Measurements from ENCODE around the gene ATP6V0C.

The ATP6V0C gene

DNA sequence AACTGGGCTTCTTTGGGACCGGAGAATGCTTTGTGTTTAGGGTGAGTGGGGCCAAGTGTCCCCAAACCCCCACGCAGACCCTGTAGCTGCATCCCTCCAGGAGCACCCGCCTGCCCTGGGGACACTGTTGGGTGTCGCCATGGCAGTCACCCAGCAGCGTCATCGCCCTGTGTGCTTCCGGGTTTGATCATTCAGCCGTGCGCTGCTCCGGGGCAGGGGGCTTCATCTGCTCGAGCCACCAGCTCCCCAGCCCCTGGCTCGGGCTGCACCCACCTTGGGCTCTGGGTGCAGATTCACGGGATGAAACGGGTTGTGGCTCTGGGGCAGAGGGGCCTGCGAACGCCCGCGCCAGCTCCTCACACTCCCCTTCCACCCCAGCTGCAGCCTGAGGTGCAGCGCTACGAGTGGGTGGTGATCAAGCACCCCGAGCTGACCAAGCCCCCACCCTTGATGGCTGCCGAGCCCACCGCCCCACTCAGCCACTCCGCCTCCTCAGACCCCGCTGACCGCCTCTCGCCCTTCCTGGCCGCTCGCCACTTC is 13.8 kb upstream of the ATP6V0C start:
- Histone ChIP-seq H3K4me2 (ENCODE audit: insufficient read depth, low read length, poor library complexity, severe bottlenecking) (no peak overlapping the region), H3K36me3 (replicated peaks in 1 of 2; ENCODE audit: control insufficient read depth in 2 of 2, insufficient read depth in 2 of 2, low read length in 2 of 2) (peaks cover 20 to 37% of the 10 kb centered on the region in 2 donors), H3K23ac (ENCODE audit: low read depth, low read length, poor library complexity) (peak overlapping the region; percentile 89), H2BK12ac (ENCODE audit: low read length) (peak overlapping the region; percentile 22), H3K27ac (replicated peaks; ENCODE audit: low read length) (no peak overlapping the region), H4K91ac (ENCODE audit: low read depth, low read length, poor library complexity) (no peak overlapping the region), H2AFZ (ENCODE audit: low read length) (no peak overlapping the region), H2BK120ac (ENCODE audit: low read depth, low read length) (no peak overlapping the region), H3K14ac (ENCODE audit: low read length) (no peak overlapping the region), H3K4ac (ENCODE audit: low read length) (no peak overlapping the region), H2BK5ac (ENCODE audit: low read length) (peak overlapping the region; percentile 66), H3K4me3 (ENCODE audit: low read length in 2 of 2) (no peak overlapping the region), H2AK5ac (ENCODE audit: low read depth, low read length) (peak overlapping the region; percentile 100), H3K9ac (ENCODE audit: low read depth, low read length, poor library complexity) (no peak overlapping the region), H2BK15ac (ENCODE audit: low read length) (no peak overlapping the region), H3K4me1 (ENCODE audit: control insufficient read depth in 2 of 2, insufficient read depth in 1 of 2, low read depth in 1 of 2, low read length in 2 of 2) (peaks cover 9% of the 10 kb centered on the region in 2 donors), H3K27me3 (ENCODE audit: control insufficient read depth in 3 of 3, insufficient read depth in 3 of 3, low read depth in 1 of 3, low read length in 3 of 3) (no peaks in the 10 kb centered on the region), H3K9me3 (replicated peaks in 1 of 2; ENCODE audit: control insufficient read depth in 2 of 2, insufficient read depth in 1 of 2, low read depth in 1 of 2, low read length in 2 of 2) (peaks cover 0 to 4% of the 10 kb centered on the region in 2 donors), H3K18ac (ENCODE audit: low read length) (no peak overlapping the region), H3K79me1 (ENCODE audit: low read depth, low read length) (peaks cover 12% of the 10 kb centered on the region), H4K8ac (ENCODE audit: low read depth, low read length) (peak overlapping the region; percentile 43)
- WGBS, 2 donors (ENCODE audit: extremely low coverage in 2 of 2, insufficient read length in 2 of 2, insufficient replicate concordance in 1 of 2): no CpG with 5 or more reads among the region's 29 CpGs
- DNase-seq (ENCODE audit: low spot score): no peak

DNA sequence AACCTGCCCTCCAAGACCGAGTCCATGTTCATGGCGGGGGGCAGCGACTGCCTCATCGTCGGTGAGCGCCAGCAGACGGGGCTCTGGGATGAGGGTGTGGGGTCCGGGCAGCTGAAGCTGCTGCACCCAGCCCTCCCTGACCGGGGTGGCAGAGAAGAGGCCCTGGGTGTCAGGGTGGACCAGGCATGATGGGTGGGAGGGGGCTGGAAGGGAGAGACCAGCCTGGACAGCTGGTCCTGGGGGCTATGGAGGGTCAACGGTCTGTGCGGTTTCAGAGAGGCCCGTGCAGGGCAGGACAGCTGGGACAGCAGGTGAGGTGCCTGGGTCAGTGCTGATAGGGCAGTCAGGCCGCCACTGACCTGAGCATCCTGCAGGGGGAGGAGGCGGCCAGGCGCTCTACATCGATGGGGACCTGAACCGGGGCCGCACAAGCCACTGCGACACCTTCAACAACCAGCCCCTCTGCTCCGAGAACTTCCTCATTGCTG is 13.3 kb upstream of the ATP6V0C start:
- peak overlapping the region; percentile 66 for H2BK5ac ChIP-seq (ENCODE audit: low read length)
- H3K9me3 ChIP-seq (replicated peaks in 1 of 2; ENCODE audit: control insufficient read depth in 2 of 2, insufficient read depth in 1 of 2, low read depth in 1 of 2, low read length in 2 of 2): peaks cover 0 to 4% of the 10 kb centered on the region in 2 donors
- peaks cover 20 to 37% of the 10 kb centered on the region in 2 donors for H3K36me3 ChIP-seq (replicated peaks in 1 of 2; ENCODE audit: control insufficient read depth in 2 of 2, insufficient read depth in 2 of 2, low read length in 2 of 2)
- H2AK5ac ChIP-seq (ENCODE audit: low read depth, low read length): peak overlapping the region; percentile 100
- peaks cover 9% of the 10 kb centered on the region in 2 donors for H3K4me1 ChIP-seq (ENCODE audit: control insufficient read depth in 2 of 2, insufficient read depth in 1 of 2, low read depth in 1 of 2, low read length in 2 of 2)
- H3K9ac ChIP-seq (ENCODE audit: low read depth, low read length, poor library complexity): peak overlapping the region; percentile 72
- H3K27ac ChIP-seq (replicated peaks; ENCODE audit: low read length): no peak overlapping the region
- peak overlapping the region; percentile 30 for H2BK12ac ChIP-seq (ENCODE audit: low read length)
- H3K79me1 ChIP-seq (ENCODE audit: low read depth, low read length): peaks cover 12% of the 10 kb centered on the region
- no CpG with 5 or more reads among the region's 20 CpGs for WGBS, 2 donors (ENCODE audit: extremely low coverage in 2 of 2, insufficient read length in 2 of 2, insufficient replicate concordance in 1 of 2)
- peak overlapping the region; percentile 89 for H3K23ac ChIP-seq (ENCODE audit: low read depth, low read length, poor library complexity)
- H4K8ac ChIP-seq (ENCODE audit: low read depth, low read length): no peak overlapping the region
- DNase-seq (ENCODE audit: low spot score): no peak
- no peaks in the 10 kb centered on the region for H3K27me3 ChIP-seq (ENCODE audit: control insufficient read depth in 3 of 3, insufficient read depth in 3 of 3, low read depth in 1 of 3, low read length in 3 of 3)
- no peak overlapping the region for H3K4ac ChIP-seq (ENCODE audit: low read length)
- peak overlapping the region; percentile 93 for H2BK15ac ChIP-seq (ENCODE audit: low read length)
- H3K18ac ChIP-seq (ENCODE audit: low read length): peak overlapping the region; percentile 70
- no peak overlapping the region for H3K4me2 ChIP-seq (ENCODE audit: insufficient read depth, low read length, poor library complexity, severe bottlenecking)
- H3K4me3 ChIP-seq (ENCODE audit: low read length in 2 of 2): no peak overlapping the region
- peak overlapping the region; percentile 87 for H3K14ac ChIP-seq (ENCODE audit: low read length)
- H2AFZ ChIP-seq (ENCODE audit: low read length): peak overlapping the region; percentile 98
- H2BK120ac ChIP-seq (ENCODE audit: low read depth, low read length): peak overlapping the region; percentile 52
- H4K91ac ChIP-seq (ENCODE audit: low read depth, low read length, poor library complexity): peak overlapping the region; percentile 59

DNA sequence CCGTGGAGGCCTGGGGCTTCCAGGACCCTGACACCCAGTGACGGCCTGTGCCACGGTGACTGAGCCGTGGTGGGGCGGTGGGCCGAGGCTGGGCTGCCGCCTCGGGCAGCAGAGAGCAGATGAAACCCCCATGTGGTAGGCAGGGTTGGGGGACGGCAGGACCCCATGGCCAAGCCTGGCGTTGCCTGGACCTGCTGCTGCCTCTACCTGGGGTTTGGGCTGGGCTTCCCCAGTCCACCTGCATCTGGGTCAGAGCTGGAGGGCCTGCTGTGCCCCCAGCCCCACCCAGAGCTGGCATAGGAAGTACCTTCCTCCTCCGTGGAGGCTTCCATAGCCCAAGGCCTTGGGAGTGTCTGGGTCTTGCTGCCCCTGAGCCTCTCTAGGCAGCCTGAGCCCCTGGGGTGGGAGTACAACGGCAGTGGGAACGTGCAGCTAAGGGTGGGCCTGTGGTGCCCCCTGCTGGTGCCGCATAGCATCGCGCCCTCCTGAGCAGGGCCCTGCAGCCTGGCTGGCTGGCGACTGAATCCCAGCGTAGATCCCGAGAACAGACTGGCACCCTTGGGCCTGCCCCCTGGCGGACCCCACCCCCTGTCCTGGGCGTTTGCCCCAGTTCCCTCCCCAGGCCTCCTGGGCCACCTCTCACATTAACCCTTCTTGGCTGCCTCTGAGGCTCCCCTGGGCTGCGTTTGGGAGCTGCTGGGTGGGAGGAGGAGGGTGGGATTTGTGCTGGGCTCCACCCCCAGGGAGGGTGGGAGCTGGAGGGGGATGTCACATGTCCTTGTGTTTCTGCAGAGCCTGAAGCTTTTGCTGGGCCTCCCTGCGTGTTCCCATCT is 12.6 kb upstream of the ATP6V0C start:
- Histone ChIP-seq H2BK15ac (ENCODE audit: low read length) (peak overlapping the region; percentile 93), H3K4me3 (ENCODE audit: low read length in 2 of 2) (peak overlapping the region; percentile 43 to 71), H4K91ac (ENCODE audit: low read depth, low read length, poor library complexity) (peak overlapping the region; percentile 59), H3K18ac (ENCODE audit: low read length) (peak overlapping the region; percentile 70), H2BK5ac (ENCODE audit: low read length) (peak overlapping the region; percentile 66), H3K14ac (ENCODE audit: low read length) (peak overlapping the region; percentile 87), H3K4me2 (ENCODE audit: insufficient read depth, low read length, poor library complexity, severe bottlenecking) (peak overlapping the region; percentile 80), H4K8ac (ENCODE audit: low read depth, low read length) (peak overlapping the region; percentile 86), H3K9ac (ENCODE audit: low read depth, low read length, poor library complexity) (peak overlapping the region; percentile 72), H3K27ac (replicated peaks; ENCODE audit: low read length) (no peak overlapping the region), H2AK5ac (ENCODE audit: low read depth, low read length) (peak overlapping the region; percentile 100), H3K36me3 (replicated peaks in 1 of 2; ENCODE audit: control insufficient read depth in 2 of 2, insufficient read depth in 2 of 2, low read length in 2 of 2) (peaks cover 18 to 33% of the 10 kb centered on the region in 2 donors), H3K4me1 (ENCODE audit: control insufficient read depth in 2 of 2, insufficient read depth in 1 of 2, low read depth in 1 of 2, low read length in 2 of 2) (peaks cover 9% of the 10 kb centered on the region in 2 donors), H3K9me3 (replicated peaks in 1 of 2; ENCODE audit: control insufficient read depth in 2 of 2, insufficient read depth in 1 of 2, low read depth in 1 of 2, low read length in 2 of 2) (peaks cover 0 to 4% of the 10 kb centered on the region in 2 donors), H3K4ac (ENCODE audit: low read length) (no peak overlapping the region), H2BK12ac (ENCODE audit: low read length) (peak overlapping the region; percentile 30), H2AFZ (ENCODE audit: low read length) (peak overlapping the region; percentile 98), H3K79me1 (ENCODE audit: low read depth, low read length) (peaks cover 12% of the 10 kb centered on the region), H2BK120ac (ENCODE audit: low read depth, low read length) (peak overlapping the region; percentile 52), H3K23ac (ENCODE audit: low read depth, low read length, poor library complexity) (peak overlapping the region; percentile 89), H3K27me3 (ENCODE audit: control insufficient read depth in 3 of 3, insufficient read depth in 3 of 3, low read depth in 1 of 3, low read length in 3 of 3) (no peaks in the 10 kb centered on the region)
- no CpG with 5 or more reads among the region's 23 CpGs for WGBS, 2 donors (ENCODE audit: extremely low coverage in 2 of 2, insufficient read length in 2 of 2, insufficient replicate concordance in 1 of 2)
- DNase-seq (ENCODE audit: low spot score): peak; percentile 83
